Globus pallidus (tissue), 1 donor: Measurements from ENCODE around the gene CFAP157.

Experiments
- DNase-seq: peaks from one replicate; pipeline ENCODE4 v3.0.0-alpha.2; 2015; ENCODE audit warnings: low spot score

The CFAP157 gene

GRCh38 chr9:127715470-127716337, 8.9 kb downstream of the CFAP157 start, which contains the start of the genes PTRH1 and TTC16:
Gene PTRH1 (minus strand): TSS chr9:127715663. CDS start chr9:127715639, 24 bp downstream.
Gene TTC16 (plus strand): TSS chr9:127716079. CDS start chr9:127716146, 67 bp downstream.
- DNase-seq: peak; percentile 95

DNA sequence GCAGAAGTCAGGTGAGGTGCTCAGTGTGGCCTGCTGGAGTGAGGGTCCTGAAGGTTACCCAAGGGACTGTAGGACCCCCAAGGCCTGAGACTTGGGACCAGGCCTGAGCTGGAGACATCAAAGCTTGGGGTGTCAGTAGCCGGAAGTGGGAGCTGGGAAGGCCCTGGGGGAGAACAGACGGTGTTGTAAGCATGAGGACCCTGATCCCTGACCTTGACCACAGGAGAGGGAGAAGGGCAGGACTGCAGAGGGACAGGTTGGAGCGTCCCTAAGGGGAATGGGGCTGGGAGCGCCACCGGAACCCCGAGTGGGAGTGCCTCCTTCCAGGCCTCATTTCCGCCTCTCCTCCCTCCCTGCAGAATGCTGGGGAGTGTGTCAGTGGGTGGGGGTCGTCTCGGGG, 9.6 kb downstream of the CFAP157 start:
- DNase-seq: no peak

DNA sequence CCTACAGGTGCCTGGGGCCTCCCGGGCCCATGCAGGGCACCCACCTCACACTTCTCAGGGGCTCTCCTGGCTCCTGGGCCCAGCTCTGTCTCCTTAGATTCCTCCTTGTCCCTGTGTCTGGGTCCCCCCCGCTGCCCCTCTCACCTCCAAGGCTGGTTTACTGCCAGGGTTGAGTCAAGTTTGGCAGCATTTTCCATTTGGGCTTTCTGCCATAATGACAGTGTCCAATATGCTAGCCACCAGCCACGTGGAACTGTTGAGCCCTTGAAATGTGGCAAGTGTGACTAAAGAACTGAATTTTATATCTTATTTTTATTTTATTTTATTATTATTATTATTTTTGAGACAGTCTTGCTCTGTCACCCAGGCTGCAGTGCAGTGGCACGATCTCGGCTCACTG, 11.0 kb downstream of the CFAP157 start:
- no peak for DNase-seq

DNA sequence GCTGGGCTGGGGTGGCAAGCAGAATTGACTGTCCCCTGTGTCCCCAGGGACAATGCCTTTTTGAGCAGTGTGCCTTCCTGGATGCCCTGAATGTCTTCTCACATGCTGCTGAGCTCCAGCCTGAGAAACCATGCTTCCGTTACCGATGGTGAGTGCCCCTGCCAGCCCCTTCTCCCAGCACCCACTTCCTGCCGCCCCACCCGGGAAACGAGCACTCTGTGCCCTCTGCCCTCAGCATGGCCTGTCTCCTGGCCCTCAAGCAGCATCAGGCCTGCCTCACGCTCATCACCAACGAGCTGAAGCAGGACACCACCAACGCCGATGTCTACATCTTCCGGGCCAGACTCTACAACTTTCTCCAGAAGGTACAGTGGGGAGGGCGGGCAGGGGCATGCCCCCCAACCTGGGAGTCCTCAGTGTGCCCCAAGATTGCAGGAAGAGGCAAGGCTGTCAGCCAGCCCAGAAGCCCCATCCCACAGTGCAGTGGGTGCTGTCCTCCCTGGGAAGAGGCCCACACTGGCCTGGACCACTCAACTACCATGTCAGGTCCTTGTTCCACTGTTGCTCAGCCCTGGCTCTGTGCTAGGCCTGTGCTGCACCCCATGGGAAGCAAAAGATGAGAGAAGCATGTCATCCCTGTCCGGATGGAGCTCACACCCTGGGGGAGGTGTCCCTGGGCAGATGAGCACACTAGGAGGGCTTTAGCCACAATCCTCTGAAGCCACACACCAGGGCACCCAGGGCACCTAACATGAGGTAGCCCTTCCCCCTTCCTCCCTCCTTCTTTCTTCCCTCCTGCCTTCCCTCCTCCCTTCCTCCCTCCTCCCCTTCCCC, 13.5 kb downstream of the CFAP157 start:
- DNase-seq: no peak

GRCh38 chr9:127720865-127721227, 14.1 kb downstream of the CFAP157 start:
- DNase-seq: no peak

DNA sequence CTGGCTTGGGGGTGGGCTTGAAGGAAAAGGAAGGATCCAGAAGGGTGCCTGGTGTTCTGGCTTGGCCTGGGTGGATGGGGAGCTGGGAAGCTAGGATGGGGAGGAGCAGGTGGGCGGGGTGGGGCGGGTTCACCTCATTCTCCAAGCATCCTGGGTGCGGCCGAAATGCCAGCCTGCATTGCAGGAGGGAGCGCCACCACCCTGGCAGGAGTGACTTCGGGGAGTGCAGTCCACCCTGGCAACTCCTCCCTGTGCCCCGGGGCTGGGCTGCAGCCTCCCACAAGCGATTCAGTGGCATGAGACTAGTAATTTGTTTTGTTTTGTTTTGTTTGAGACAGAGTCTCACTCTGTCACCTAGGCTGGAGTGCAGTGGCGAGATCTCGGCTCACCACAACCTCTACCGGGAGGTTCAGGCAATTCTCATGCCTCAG, 14.6 kb downstream of the CFAP157 start:
- DNase-seq: no peak

GRCh38 chr9:127722055-127722745, 15.4 kb downstream of the CFAP157 start:
- DNase-seq: no peak

GRCh38 chr9:127723013-127723412, 16.2 kb downstream of the CFAP157 start:
- no peak for DNase-seq

GRCh38 chr9:127723444-127723843, 16.7 kb downstream of the CFAP157 start:
- DNase-seq: no peak

DNA sequence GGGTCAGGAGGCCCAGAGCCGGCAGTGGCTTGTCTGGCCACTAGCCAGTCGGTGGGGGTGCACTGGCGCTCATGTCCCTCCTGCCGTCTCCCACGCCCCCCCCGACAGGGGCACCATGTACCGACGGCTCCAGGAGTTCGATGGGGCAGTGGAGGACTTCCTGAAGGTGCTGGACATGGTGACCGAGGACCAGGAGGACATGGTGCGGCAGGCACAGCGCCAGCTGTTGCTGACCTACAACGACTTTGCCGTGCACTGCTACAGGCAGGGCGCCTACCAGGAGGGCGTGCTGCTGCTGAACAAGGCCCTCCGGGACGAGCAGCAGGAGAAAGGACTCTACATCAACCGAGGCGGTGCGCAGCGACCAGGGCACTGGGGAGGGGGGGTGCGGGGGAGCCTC, 17.2 kb downstream of the CFAP157 start:
- DNase-seq: no peak

DNA sequence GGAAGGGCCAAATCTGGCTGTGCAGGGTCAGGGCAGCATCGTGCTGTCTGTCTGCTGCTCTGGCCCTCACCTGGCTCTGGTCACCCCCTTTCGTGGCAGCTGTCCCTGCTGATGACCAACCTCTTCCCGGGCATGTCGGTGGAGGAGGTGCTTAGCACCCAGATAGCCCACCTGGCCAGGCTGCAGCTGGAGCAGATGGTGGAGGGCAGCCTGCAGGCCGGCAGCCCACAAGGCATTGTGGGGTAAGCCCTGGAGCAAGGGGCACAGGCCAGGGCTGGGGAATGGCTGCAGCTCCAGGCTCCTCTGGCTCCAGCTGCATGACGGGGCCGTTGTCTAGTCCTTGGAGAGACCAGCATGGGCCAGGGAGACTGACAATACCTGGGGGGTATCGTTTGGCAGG, 20.1 kb downstream of the CFAP157 start:
- no peak for DNase-seq

DNA sequence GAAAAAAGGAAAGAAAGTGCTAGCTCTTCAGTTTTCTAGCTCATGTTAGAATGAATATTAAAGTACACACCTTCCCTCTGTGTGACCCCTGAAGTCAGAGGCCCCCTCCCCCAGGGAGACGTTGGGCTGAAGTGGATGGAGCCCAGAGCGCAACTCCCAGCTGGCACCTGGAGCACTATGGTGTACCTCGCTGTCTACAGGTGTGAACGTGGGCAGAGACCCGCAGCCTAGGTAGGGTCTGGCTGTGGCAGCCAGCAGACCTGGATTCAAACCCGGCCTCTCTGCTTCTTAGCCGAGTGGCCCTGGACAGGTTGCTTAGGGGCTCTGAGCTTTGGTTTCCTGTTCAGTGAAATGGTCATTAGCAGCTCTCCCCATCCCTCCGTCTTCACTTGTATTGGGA, 22.0 kb downstream of the CFAP157 start:
- DNase-seq: no peak

GRCh38 chr9:127729522-127730256, 22.9 kb downstream of the CFAP157 start:
- no peak for DNase-seq

DNA sequence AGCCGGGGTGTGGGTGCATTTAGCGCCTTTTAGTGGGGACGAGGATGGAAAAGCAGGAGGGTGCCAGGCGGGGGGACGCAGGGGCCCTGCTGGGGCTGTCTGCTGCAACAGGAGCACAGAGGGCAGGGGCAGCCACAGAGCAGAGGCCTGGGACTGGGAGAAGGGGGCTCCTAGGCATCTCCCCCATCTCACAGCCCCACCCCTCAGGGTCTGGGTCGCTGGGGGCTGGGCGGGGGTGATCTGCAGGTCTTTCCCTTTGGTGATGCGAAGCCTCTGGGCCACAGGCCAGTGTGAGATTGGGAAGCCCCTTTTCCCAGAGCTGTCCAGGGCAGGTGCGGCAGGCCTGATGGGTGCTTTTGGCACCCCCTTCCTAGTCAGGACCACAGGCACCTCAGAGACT, 23.5 kb downstream of the CFAP157 start:
- DNase-seq: no peak

DNA sequence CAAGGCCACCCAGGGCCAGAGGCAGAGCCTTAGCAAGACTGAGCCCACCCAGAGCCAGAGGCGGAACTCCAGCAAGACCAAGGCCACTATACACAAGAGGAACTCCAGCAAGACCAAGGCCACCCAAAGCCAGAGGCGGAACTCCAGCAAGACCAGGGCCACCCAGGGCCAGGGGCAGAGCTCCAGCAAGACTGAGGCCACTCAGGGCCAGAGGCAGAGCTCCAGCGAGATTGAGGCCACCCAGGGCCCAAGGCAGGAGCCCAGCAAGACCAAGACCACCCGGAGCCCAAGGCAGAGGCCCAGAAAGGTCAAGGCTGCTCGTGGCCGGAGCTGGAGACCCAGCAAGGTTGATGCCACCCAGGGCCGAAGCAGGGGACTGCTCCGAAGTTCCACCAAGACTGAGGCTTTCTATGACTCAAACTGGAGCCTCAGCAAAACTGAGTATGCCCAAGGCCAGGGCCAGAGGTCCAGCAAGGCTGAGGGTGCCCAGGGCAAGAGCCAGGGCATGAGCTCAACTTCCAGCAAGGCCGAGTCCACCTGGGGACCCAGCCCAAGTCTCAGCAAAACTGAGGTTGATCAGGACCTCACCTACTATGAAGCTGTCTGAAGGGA, 24.1 kb downstream of the CFAP157 start:
- no peak for DNase-seq

DNA sequence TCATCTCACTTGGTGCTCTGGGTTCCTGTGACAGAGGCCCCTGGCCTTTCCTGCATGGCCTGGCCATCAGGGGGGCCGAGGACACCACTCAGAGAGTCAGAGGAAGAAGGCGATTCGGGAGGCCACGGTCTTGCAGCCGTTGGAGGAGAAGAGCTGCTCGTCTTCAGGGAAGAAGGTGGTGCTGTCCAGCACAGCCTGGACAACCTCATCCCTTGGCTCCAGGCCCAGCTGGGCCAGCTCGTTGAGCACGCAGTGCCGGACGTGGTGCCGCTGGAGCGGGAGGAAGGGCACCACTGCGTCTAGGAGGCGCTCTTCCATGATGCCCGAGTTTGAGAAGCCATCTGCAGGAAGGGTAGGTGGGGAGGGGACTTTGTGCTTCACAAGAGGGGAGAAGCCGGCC, 25.1 kb downstream of the CFAP157 start:
- no peak for DNase-seq

DNA sequence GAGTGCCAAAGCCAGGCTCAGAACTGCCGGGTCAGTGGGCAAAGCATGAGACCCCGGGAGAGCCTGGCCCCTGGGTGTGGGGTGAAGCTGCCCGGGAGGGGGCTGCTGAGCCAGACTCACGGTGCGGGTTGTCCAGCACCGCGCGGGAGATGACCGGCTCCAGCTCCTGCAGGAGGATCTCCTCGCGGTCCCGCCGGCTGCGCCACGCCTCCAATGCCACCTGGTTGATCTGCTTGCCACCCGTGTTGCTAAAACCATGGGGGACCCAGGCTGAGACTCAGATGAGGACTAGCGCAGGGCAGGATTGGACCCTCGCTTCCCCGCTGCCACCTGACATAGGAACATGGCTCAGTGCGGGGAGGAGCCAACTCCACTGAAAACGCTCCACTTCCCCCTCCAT, 25.7 kb downstream of the CFAP157 start:
- DNase-seq: no peak

GRCh38 chr9:127733614-127734013, 26.8 kb downstream of the CFAP157 start:
- DNase-seq: no peak

GRCh38 chr9:127734247-127734746, 27.5 kb downstream of the CFAP157 start:
- DNase-seq: no peak

DNA sequence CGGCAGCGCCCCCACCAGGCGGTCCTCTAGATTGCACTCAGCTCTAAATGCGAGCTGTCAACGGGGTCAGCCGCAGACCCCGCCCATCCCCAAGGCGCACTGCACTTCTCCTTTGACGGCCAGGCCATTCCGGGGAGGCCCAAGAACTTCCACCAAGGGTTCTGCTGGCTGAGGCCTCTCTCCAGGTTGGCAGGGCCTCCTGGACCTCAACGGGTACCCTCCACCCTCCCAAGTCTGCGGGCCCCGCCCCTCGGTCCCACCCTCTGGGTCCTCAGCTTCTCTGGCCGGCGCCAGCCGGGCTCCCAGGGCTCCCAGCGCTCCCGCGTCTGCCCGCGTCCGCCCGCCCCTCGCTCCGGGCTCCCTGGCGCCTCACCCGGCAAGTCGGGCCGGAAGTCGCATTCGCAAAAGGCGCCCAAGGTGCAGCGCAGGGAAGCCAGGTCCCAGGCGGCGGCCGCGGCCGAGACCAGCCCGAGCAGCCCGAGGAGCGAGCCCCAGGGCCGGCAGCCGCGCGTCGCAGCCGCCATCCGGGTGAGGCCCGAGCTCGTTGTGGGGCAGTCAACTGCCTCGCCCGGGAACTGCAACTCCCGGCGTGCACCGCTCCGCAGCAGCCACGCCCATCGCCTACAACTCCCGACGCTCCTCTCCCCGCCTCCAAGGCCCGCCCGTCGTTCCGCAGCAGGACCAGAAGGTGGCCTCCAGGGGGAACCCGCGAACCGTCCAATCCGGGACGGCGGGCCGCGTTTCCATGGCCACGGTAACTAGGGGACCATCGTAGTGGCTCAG, 28.1 kb downstream of the CFAP157 start, which contains the start of gene TOR2A:
TSS of gene TOR2A (minus strand) at position 548 of the 783 bp plus-strand sequence. CDS start at position 524, 24 bp downstream.
- DNase-seq: peak; percentile 97
